Mesothelial cell of epicardium (in vitro differentiated cells): Measurements from ENCODE around the gene RAB3C. TPM values are rescaled to one million over a fixed set of nuclear protein-coding genes. Genes with fewer than 3 reads are reported as not detected.

Source experiments
- DNase-seq, 2 experiments: peaks; one replicate each; pipeline ENCODE4 v3.0.0; 2021; ENCODE audit warnings: low spot score in 2 of 2; ENCODE audit not compliant: unreplicated experiment in 2 of 2
- H3K27ac Mint-ChIP-seq: 2 replicates; pipeline ENCODE4 v1.8.0; 2021; ENCODE audit warnings: mixed read lengths
- H3K27me3 Mint-ChIP-seq: 2 replicates; pipeline ENCODE4 v1.8.0; 2021; ENCODE audit warnings: low read depth, mixed read lengths
- H3K36me3 Mint-ChIP-seq: 2 replicates; pipeline ENCODE4 v1.8.0; 2021; ENCODE audit warnings: mixed read lengths
- H3K4me1 Mint-ChIP-seq: 2 replicates; pipeline ENCODE4 v1.8.0; 2021; ENCODE audit warnings: mixed read lengths
- H3K4me3 Mint-ChIP-seq: 2 replicates; pipeline ENCODE4 v1.8.0; 2021; ENCODE audit warnings: mild to moderate bottlenecking, moderate library complexity, mixed read lengths
- H3K9me3 Mint-ChIP-seq: 2 replicates; pipeline ENCODE4 v1.8.0; 2021; ENCODE audit warnings: mixed read lengths
- CTCF ChIP-seq: fragments of 200-600 bp; sonication (generic); IDR thresholded peaks from one replicate; pipeline ENCODE4 v1.5.0; 2021; ENCODE audit warnings: antibody characterized with exemption; ENCODE audit not compliant: unreplicated experiment
- total RNA-seq: library from RNA; stranded (reverse); gene quantifications from 3 replicates; pipeline ENCODE4 v1.2.1, GENCODE V29; 2021

Gene RAB3C
- total RNA-seq, 1 donor from 2014 or later = 1.2 TPM

- Mint-ChIP-seq H3K9me3 (no peaks in the 10 kb centered on the region), H3K27ac (peak overlapping the region; percentile 98), H3K4me3 (no peak overlapping the region), H3K36me3 (no peaks in the 10 kb centered on the region), H3K4me1 (peaks cover 22% of the 10 kb centered on the region), H3K27me3 (no peaks in the 10 kb centered on the region)
- TF ChIP-seq CTCF = no peak
- no peak for DNase-seq
Observed at GRCh38 chr5:58890265-58890664, 307.4 kb downstream of the RAB3C start.

- DNase-seq = no peak
- Mint-ChIP-seq H3K27ac (peak overlapping the region; percentile 98), H3K4me1 (peaks cover 22% of the 10 kb centered on the region), H3K4me3 (no peak overlapping the region), H3K27me3 (no peaks in the 10 kb centered on the region), H3K36me3 (no peaks in the 10 kb centered on the region), H3K9me3 (no peaks in the 10 kb centered on the region)
- no peak for TF ChIP-seq CTCF
Observed at GRCh38 chr5:58890701-58891085, 307.8 kb downstream of the RAB3C start.

- peak in 1 of 2 experiments; percentile 72 for DNase-seq
- TF ChIP-seq CTCF = peak; percentile 69
- Mint-ChIP-seq H3K4me3 (peak overlapping the region; percentile 63), H3K36me3 (no peaks in the 10 kb centered on the region), H3K27me3 (no peaks in the 10 kb centered on the region), H3K27ac (peak overlapping the region; percentile 98), H3K4me1 (peaks cover 22% of the 10 kb centered on the region), H3K9me3 (no peaks in the 10 kb centered on the region)
Observed at GRCh38 chr5:58891086-58891970, 308.5 kb downstream of the RAB3C start.

- Mint-ChIP-seq H3K27me3 (no peaks in the 10 kb centered on the region), H3K9me3 (no peaks in the 10 kb centered on the region), H3K4me1 (peaks cover 17% of the 10 kb centered on the region), H3K4me3 (no peak overlapping the region), H3K36me3 (no peaks in the 10 kb centered on the region), H3K27ac (no peak overlapping the region)
- TF ChIP-seq CTCF = no peak
- DNase-seq = no peak
Observed at GRCh38 chr5:58891971-58892343, 309.1 kb downstream of the RAB3C start.

- TF ChIP-seq CTCF = no peak
- Mint-ChIP-seq H3K36me3 (no peaks in the 10 kb centered on the region), H3K9me3 (no peaks in the 10 kb centered on the region), H3K4me3 (no peak overlapping the region), H3K27ac (no peak overlapping the region), H3K4me1 (peaks cover 16% of the 10 kb centered on the region), H3K27me3 (no peaks in the 10 kb centered on the region)
- DNase-seq = no peak
Observed at GRCh38 chr5:58893551-58893950, 310.7 kb downstream of the RAB3C start.
